Astrocyte of the cerebellum (primary cell): ENCODE measurements around the gene UROC1.

ENCODE experiments used
- DNase-seq: peaks from one replicate; pipeline ENCODE4 v3.0.0-alpha.2; 2011; ENCODE audit warnings: low read depth
- H3K4me3 ChIP-seq: 2 replicates; pipeline ENCODE4 v1.5.1; 2011; ENCODE audit warnings: mild to moderate bottlenecking, low read depth, low read length, moderate library complexity
- in situ Hi-C: cut with HindIII; loops from 2 replicates; pipeline ENCODE4 v1.10.0; 2017; ENCODE audit warnings: low sequenced_read_pairs
- TF ChIP-seq, protein P1 (sequence below): IDR thresholded peaks from 2 replicates; pipeline ENCODE4 v1.5.1; 2012; ENCODE audit warnings: low read length, low read depth, moderate library complexity, mild to moderate bottlenecking; ENCODE audit errors: missing control alignments

The UROC1 gene

DNA sequence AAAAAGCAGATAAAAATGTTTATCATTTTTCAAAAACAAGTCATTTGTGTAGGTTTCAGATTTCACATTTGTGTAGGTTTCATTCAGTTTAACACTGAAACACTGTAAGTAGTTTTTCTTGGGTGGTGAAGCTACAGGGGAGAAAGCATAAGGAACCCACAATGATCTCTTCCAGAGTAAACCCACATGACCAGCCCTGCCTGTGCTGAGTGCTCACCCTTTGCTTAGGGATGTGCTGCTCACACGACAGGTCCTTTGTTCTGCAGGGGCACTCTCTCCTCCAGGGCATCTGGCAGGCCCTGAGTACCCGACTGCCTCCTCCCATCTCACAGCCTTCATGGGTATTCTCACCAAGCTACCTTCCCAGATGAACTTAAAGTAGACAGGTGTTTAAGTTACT lies 70.8 kb downstream of the UROC1 start:
- DNase-seq = no peak
- TF ChIP-seq, protein P1, sequence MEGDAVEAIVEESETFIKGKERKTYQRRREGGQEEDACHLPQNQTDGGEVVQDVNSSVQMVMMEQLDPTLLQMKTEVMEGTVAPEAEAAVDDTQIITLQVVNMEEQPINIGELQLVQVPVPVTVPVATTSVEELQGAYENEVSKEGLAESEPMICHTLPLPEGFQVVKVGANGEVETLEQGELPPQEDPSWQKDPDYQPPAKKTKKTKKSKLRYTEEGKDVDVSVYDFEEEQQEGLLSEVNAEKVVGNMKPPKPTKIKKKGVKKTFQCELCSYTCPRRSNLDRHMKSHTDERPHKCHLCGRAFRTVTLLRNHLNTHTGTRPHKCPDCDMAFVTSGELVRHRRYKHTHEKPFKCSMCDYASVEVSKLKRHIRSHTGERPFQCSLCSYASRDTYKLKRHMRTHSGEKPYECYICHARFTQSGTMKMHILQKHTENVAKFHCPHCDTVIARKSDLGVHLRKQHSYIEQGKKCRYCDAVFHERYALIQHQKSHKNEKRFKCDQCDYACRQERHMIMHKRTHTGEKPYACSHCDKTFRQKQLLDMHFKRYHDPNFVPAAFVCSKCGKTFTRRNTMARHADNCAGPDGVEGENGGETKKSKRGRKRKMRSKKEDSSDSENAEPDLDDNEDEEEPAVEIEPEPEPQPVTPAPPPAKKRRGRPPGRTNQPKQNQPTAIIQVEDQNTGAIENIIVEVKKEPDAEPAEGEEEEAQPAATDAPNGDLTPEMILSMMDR = no peak
- in situ Hi-C loops = no loop called here

DNA sequence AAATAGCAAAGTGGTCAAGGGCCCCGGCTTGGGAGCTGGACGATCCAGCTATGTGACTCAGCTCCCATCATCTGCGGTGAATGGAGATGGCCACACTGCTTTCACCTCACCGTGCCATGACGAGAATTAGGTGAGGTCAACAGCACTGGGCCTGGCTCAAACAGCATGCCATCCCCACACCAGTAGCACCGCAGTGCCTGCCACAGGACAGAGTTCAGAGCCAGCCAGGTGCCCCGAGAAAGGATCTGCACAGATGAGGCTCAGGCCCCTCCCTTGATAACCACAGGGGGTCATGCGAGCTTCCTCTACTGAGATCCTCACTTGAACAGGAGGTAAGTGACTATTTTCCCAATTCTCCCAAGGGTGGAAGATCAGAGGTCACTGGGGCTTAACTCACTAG lies 71.3 kb downstream of the UROC1 start:
- TF ChIP-seq, protein P1 = no peak
- in situ Hi-C loops = no loop called here
- no peak for DNase-seq
- no peak overlapping the region for H3K4me3 ChIP-seq

More for the DNA sequence above, 70.8 kb downstream of the UROC1 start:
- H3K4me3 ChIP-seq = no peak overlapping the region

- TF ChIP-seq, protein P1 = no peak
- in situ Hi-C loops = no loop called here
- H3K4me3 ChIP-seq = no peak overlapping the region
- no peak for DNase-seq
Measured at GRCh38 chr3:126445506-126445905, 72.1 kb downstream of the UROC1 start.

DNA sequence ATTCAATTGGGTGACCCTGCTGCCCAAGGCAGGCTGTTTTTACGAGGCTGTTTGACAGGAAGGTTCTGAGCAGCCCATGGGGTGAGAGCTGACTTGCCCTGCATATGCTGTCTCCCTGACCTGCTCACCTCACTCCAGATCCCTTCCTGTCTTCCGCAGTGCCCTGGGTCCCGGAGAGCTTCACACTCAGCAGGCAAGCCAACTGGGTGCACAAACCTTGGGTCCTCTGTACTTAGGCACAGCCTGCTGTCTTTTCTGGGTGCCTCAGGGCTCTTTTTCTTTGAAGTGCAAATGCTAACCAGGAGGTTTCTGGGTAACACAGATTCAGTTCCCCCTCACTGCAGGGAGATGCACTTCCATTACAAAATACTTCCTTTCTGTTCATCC lies 74.7 kb downstream of the UROC1 start:
- DNase-seq = no peak

DNA sequence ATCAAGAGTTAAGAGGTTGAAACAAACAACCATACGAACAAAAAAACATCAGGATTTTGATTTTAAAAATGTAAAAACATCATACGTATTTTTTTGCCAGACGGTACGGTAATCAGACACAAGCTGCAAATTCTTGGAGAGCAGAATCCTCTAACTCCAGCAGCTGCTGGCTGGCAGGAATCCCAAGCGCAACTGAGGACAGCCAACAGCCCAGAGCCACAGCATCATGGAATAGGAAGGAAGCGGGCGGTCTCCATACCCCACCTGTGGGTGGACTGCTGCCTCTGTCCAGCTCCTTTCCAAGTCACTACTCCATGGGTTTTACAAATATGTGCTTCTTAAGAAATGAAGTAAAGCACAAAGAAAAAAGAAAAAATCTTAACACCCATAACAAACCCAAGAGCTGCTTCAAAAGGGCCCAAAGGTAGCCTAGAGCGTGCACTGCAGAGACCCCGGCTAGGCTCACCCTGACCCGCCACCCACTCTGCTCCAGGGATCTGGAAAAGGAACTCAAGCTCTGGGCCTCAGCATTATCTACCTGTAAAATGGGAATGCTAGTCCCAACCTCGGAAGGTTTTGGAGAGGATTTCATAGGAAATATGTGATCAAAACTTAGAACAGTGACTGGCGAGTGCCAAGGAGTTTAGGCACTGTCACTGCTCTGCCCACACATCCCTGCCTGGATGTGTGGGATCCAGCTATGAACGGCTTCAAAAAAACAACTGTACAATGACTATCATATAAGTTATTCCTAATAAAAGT lies 75.3 kb downstream of the UROC1 start:
- in situ Hi-C loops = no loop called here
- H3K4me3 ChIP-seq = no peak overlapping the region

More for the DNA sequence above, 74.7 kb downstream of the UROC1 start:
- in situ Hi-C loops = no loop called here
- no peak overlapping the region for H3K4me3 ChIP-seq
- TF ChIP-seq, protein P1 = no peak

GRCh38 chr3:126441256-126441880 lies 76.2 kb downstream of the UROC1 start:
- no peak overlapping the region for H3K4me3 ChIP-seq
- in situ Hi-C loops = no loop called here
- no peak for DNase-seq
- TF ChIP-seq, protein P1 = no peak

More for the DNA sequence above, 75.3 kb downstream of the UROC1 start:
- TF ChIP-seq, protein P1 = no peak
- no peak for DNase-seq
